ENCODE results near the gene TMEM225B. TPM values are rescaled to one million over a fixed set of nuclear protein-coding genes. Genes with fewer than 3 reads are reported as not detected.

Gene TMEM225B
- total RNA-seq, 2 donors from 2014 or later: 0.26 to 3.2 TPM

DNA sequence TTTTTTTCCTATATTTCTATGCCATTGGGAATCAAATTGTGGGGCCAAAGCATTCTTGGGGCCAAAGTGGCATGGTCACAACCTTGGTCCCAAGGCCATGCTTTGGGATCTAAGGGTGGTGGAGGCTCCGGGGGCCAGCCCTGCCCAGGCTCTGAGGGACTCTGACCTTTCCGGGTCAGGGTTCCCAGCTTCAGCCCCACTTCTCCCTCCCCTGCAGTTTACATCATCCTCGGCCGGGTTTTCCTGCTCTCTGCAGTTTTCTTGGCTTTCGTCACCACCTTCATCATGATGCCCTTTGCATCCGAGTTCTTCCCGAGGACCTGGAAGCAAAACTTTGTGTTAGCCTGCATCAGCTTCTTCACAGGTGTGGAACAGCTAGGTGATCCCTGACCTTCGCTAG, 8.5 kb downstream of the TMEM225B start:
- H3K4me1 ChIP-seq (ENCODE audit: control insufficient read depth, insufficient read depth, low read length): no peaks in the 10 kb centered on the region
- DNase-seq: no peak

DNA sequence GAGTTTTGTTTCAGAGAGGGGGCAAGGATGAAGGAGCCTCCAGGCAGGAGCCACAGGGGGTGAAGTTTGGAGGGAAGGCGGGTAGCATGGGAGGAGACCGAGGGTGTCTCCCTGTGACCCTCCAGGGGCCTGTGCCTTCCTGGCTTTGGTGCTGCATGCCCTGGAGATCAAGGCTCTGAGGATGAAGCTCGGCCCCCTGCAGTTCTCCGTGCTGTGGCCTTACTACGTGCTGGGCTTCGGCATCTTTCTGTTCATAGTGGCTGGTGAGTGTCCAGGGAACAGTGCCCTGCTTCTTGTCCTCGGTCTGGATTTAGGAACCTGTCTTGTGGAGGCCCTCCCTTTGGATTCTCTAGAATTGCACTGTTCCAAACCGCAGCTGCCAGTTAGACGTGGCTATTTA, 9.5 kb downstream of the TMEM225B start:
- Mint-ChIP-seq H3K9me3 (no peaks in the 10 kb centered on the region), H3K27ac (no peak overlapping the region), H3K27me3 (ENCODE audit: insufficient read depth) (peaks cover 50% of the 10 kb centered on the region), H3K4me3 (no peak overlapping the region), H3K36me3 (ENCODE audit: low read depth) (no peaks in the 10 kb centered on the region), H3K4me1 (no peaks in the 10 kb centered on the region)
- Histone ChIP-seq H3K9ac (ENCODE audit: extremely low read depth, low read length, poor library complexity, severe bottlenecking) (no peak overlapping the region), H3K4me1 (ENCODE audit: control insufficient read depth, insufficient read depth, low read length) (no peaks in the 10 kb centered on the region), H3K36me3 (ENCODE audit: control insufficient read depth, insufficient read depth, low read length) (no peaks in the 10 kb centered on the region), H3K4me3 (ENCODE audit: low read length) (no peak overlapping the region), H3K27ac (ENCODE audit: low read depth, low read length) (no peak overlapping the region), H3K9me3 (ENCODE audit: control insufficient read depth, low read length) (no peaks in the 10 kb centered on the region), H3K27me3 (ENCODE audit: control insufficient read depth, insufficient read depth, low read length, poor library complexity, severe bottlenecking) (peaks cover 9% of the 10 kb centered on the region)
- WGBS, 2 experiments (ENCODE audit: insufficient coverage in 1 of 2, insufficient read length in 1 of 2): 81 to 86% methylated on average over 7 to 9 of the region's 9 CpGs
- DNase-seq: no peak
- TF ChIP-seq, protein P1, sequence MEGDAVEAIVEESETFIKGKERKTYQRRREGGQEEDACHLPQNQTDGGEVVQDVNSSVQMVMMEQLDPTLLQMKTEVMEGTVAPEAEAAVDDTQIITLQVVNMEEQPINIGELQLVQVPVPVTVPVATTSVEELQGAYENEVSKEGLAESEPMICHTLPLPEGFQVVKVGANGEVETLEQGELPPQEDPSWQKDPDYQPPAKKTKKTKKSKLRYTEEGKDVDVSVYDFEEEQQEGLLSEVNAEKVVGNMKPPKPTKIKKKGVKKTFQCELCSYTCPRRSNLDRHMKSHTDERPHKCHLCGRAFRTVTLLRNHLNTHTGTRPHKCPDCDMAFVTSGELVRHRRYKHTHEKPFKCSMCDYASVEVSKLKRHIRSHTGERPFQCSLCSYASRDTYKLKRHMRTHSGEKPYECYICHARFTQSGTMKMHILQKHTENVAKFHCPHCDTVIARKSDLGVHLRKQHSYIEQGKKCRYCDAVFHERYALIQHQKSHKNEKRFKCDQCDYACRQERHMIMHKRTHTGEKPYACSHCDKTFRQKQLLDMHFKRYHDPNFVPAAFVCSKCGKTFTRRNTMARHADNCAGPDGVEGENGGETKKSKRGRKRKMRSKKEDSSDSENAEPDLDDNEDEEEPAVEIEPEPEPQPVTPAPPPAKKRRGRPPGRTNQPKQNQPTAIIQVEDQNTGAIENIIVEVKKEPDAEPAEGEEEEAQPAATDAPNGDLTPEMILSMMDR (conservative IDR thresholded peaks at IDR 0.05): no peak

More for the DNA sequence above, 8.5 kb downstream of the TMEM225B start:
- Mint-ChIP-seq H3K36me3 (ENCODE audit: low read depth) (no peaks in the 10 kb centered on the region), H3K27me3 (ENCODE audit: insufficient read depth) (peaks cover 42% of the 10 kb centered on the region), H3K4me3 (no peak overlapping the region), H3K27ac (no peak overlapping the region), H3K9me3 (no peaks in the 10 kb centered on the region), H3K4me1 (no peaks in the 10 kb centered on the region)
- H3K36me3 ChIP-seq (ENCODE audit: control insufficient read depth, insufficient read depth, low read length): no peaks in the 10 kb centered on the region
- 90 to 91% methylated on average over 8 of the region's 8 CpGs for WGBS, 2 experiments (ENCODE audit: insufficient coverage in 1 of 2, insufficient read length in 1 of 2)
- H3K9ac ChIP-seq (ENCODE audit: extremely low read depth, low read length, poor library complexity, severe bottlenecking): no peak overlapping the region
- TF ChIP-seq, protein P1 (conservative IDR thresholded peaks at IDR 0.05): no peak
- H3K9me3 ChIP-seq (ENCODE audit: control insufficient read depth, low read length): no peaks in the 10 kb centered on the region
- no peak overlapping the region for H3K4me3 ChIP-seq (ENCODE audit: low read length)
- H3K27me3 ChIP-seq (ENCODE audit: control insufficient read depth, insufficient read depth, low read length, poor library complexity, severe bottlenecking): peaks cover 9% of the 10 kb centered on the region
- H3K27ac ChIP-seq (ENCODE audit: low read depth, low read length): no peak overlapping the region

DNA sequence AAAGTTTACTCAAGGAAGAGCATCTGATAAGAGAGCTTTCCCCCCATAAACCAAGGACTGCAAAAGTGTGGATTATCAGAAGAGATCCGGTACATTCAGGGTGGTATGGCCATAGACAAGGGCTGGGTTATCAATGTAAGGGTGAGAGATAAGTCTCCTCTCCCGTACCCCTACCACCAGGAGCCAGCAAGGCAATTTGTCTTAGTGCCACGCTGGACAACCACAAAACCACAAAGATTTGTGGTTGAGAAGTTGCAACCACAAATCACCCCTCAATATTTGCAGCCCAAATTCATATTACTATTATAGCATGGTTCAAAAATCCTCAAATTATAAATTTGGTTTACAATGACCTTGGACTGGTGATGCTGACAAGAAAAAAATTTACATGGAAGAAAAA, 16.4 kb downstream of the TMEM225B start:
- peaks cover 2% of the 10 kb centered on the region for H3K9me3 Mint-ChIP-seq
- H3K4me3 Mint-ChIP-seq: no peak overlapping the region
- Histone ChIP-seq H3K4me3 (ENCODE audit: low read length) (no peak overlapping the region), H3K27ac (ENCODE audit: low read depth, low read length) (no peak overlapping the region), H3K4me1 (ENCODE audit: control insufficient read depth, insufficient read depth, low read length) (peaks cover 5% of the 10 kb centered on the region), H3K9me3 (ENCODE audit: control insufficient read depth, low read length) (no peaks in the 10 kb centered on the region), H3K9ac (ENCODE audit: extremely low read depth, low read length, poor library complexity, severe bottlenecking) (no peak overlapping the region), H3K27me3 (ENCODE audit: control insufficient read depth, insufficient read depth, low read length, poor library complexity, severe bottlenecking) (peaks cover 6% of the 10 kb centered on the region), H3K36me3 (ENCODE audit: control insufficient read depth, insufficient read depth, low read length) (peaks cover 13% of the 10 kb centered on the region)
- H3K27ac Mint-ChIP-seq: no peak overlapping the region
- WGBS, 2 experiments (ENCODE audit: insufficient coverage in 1 of 2, insufficient read length in 1 of 2): 80 to 92% methylated on average over 1 to 3 of the region's 3 CpGs
- peaks cover 46% of the 10 kb centered on the region for H3K27me3 Mint-ChIP-seq (ENCODE audit: insufficient read depth)
- peaks cover 13% of the 10 kb centered on the region for H3K4me1 Mint-ChIP-seq
- peaks cover 15% of the 10 kb centered on the region for H3K36me3 Mint-ChIP-seq (ENCODE audit: low read depth)
- TF ChIP-seq, protein P1 (conservative IDR thresholded peaks at IDR 0.05): no peak
- no peak for DNase-seq

Measured in endodermal cell (in vitro differentiated cells).